Activated CD8-positive, alpha-beta T cell treated with anti-CD3 and anti-CD28 coated beads, Interleukin-2, amount 10 ng/mL, durations not matched to agents 7 days and 5 days (primary cell): ENCODE results near the gene SHF. TPM values are rescaled to one million over a fixed set of nuclear protein-coding genes. Genes with fewer than 3 reads are reported as not detected.
A peak's percentile ranks its signal among the peaks of the same experiment; 100 is the strongest.

Source experiments
- ATAC-seq: fragments of 150-1000 bp; cut with Tn5 transposase; one replicate; pipeline ENCODE4 v1.10.0; 2021; ENCODE audit warnings: moderate library complexity
- CTCF ChIA-PET: fragments of 350-600 bp; sonication (Branson Sonifier 250); formaldehyde crosslinking; loops from one replicate; lab custom pipeline; 2021; ENCODE audit warnings: antibody characterized with exemption; lab: Charles Lee
- POLR2A ChIA-PET: fragments of 350-600 bp; sonication (Branson Sonifier 250); formaldehyde crosslinking; loops from one replicate; lab custom pipeline; 2021; ENCODE audit warnings: antibody characterized with exemption; lab: Charles Lee
- DNase-seq: peaks from one replicate; pipeline ENCODE4 v3.0.0-alpha.2; 2020
- H3K27ac Mint-ChIP-seq: one replicate; pipeline ENCODE4 v1.8.0; 2021; ENCODE audit warnings: mild to moderate bottlenecking, mixed read lengths
- H3K27me3 Mint-ChIP-seq: one replicate; pipeline ENCODE4 v1.8.0; 2021; ENCODE audit warnings: low read depth, mixed read lengths
- H3K36me3 Mint-ChIP-seq: one replicate; pipeline ENCODE4 v1.8.0; 2021; ENCODE audit warnings: low read depth, mixed read lengths
- H3K4me1 Mint-ChIP-seq: one replicate; pipeline ENCODE4 v1.8.0; 2021; ENCODE audit warnings: low read depth, mixed read lengths
- H3K4me3 Mint-ChIP-seq: one replicate; pipeline ENCODE4 v1.8.0; 2021; ENCODE audit warnings: mild to moderate bottlenecking, mixed read lengths
- H3K9me3 Mint-ChIP-seq: one replicate; pipeline ENCODE4 v1.8.0; 2022; ENCODE audit warnings: mixed read lengths; ENCODE audit not compliant: insufficient read depth
- total RNA-seq, 2 experiments: library from RNA; stranded (reverse); gene quantifications; one replicate each; pipeline ENCODE4 v1.2.3, GENCODE V29; 2021

Gene SHF
- total RNA-seq, 2 experiments from 2014 or later, result 0.57 to 1.3 TPM

DNA sequence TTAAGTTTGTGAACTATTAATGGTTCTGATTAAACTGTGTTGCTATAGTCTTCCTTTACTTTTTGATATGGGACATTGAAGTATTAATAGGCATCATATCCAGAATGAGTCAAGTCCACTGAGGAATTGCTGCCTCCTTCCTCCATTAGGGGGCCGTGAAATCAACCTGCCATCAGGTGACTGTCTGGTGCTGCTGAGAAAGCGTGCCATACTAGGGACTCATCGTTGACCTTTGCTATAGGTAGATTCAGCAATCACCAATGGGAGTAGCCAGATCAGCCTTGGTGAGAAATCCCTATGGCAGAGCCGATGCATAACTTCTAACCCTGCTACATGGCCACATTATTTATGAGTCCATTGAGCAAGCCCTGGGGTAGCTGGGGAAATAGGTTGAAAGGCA is 34.2 kb upstream of the SHF start:
- Mint-ChIP-seq H3K4me3 (no peak overlapping the region), H3K27ac (no peak overlapping the region), H3K9me3 (no peaks in the 10 kb centered on the region), H3K27me3 (peaks cover 27% of the 10 kb centered on the region), H3K4me1 (no peaks in the 10 kb centered on the region), H3K36me3 (no peaks in the 10 kb centered on the region)
- POLR2A ChIA-PET, result no interaction called here
- no peak for ATAC-seq
- CTCF ChIA-PET, result interaction anchor here (2.4 kb wide), 1 partner anchor 17 kb away, joined by 7 read pairs; no protein-coding TSS in a partner anchor
- no peak for DNase-seq

DNA sequence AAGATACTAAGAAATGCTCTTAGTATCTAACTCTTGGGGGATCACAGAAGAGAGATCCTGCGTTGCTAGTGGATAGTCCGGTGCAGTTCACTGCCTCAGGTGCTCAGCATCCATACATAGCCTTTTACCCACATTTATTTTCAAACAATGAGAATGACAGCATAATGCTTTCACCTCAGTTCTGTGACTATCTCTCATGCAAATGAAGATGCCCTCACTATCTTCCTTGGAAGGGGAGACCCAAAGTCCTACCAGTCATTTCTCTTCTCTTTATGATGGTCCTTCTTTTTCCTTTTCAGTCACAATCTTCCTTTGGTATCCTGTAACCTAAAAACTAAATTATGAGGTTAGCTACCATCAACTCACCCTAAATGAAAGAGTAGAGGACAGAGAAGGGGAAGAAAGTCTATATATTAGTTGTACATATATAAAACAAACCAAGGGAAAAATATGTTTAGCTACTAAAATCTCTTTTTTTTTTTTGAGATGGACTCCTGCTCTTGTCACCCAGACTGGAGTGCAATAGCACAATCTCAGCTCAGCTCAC is 33.4 kb upstream of the SHF start:
- Mint-ChIP-seq H3K4me3 (no peak overlapping the region), H3K27ac (no peak overlapping the region), H3K9me3 (no peaks in the 10 kb centered on the region), H3K4me1 (no peaks in the 10 kb centered on the region), H3K27me3 (peaks cover 27% of the 10 kb centered on the region), H3K36me3 (no peaks in the 10 kb centered on the region)
- CTCF ChIA-PET, result interaction anchor here (0.9 to 2.4 kb wide), 2 partner anchors 16 to 17 kb away, joined by 3 to 7 read pairs; no protein-coding TSS in a partner anchor
- ATAC-seq, result no peak
- no peak for DNase-seq
- POLR2A ChIA-PET, result no interaction called here

DNA sequence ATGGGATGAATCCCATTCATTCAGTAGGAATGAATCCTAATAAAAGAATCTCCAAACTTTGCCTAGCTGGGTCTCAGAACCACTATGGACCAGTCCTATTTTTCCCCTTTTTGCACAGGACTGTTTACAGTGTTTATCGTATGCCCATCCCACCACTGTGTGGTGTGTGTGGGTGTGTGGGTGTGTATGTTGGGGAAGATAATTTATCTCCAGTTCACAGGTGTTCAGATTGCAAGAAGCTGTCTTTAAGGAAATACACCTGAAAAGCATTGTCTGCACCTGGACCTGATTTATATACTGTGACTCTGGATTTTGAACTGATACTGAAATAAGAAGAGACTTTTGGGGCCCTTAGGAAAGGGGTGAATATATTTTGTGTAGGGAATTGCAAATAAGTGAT is 24.7 kb upstream of the SHF start:
- Mint-ChIP-seq H3K4me3 (no peak overlapping the region), H3K9me3 (no peaks in the 10 kb centered on the region), H3K27me3 (peaks cover 13% of the 10 kb centered on the region), H3K36me3 (no peaks in the 10 kb centered on the region), H3K27ac (no peak overlapping the region), H3K4me1 (no peaks in the 10 kb centered on the region)
- ChIA-PET POLR2A (interaction anchor here (0.6 kb wide), 1 partner anchor 21 kb away, joined by 4 read pairs; no protein-coding TSS in a partner anchor), CTCF (interaction anchor here (0.7 to 13.7 kb wide), 6 partner anchors 8 to 404 kb away, joined by 3 to 191 read pairs (median 4); no protein-coding TSS in a partner anchor)
- no peak for DNase-seq
- no peak for ATAC-seq

DNA sequence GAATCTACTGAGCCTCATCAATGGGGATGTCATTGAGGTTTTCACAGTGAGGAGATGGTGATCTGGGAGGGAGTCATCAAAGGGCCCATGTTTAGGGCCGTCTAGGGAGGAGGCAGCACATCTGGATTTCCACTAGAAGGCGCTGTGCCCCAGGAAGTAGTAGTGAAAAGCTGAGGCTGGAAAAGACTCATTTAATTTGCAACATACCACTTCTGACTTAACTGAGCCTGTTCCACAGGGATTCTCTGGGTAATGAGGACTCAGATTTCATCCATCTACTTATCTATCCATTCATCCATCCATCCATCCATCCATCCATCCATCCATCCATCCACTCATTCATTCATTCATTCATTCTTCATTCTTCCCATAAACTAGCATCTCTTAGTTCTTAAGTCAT is 17.4 kb upstream of the SHF start:
- H3K36me3 Mint-ChIP-seq, result no peaks in the 10 kb centered on the region
- peaks cover 6% of the 10 kb centered on the region for H3K27me3 Mint-ChIP-seq
- CTCF ChIA-PET, result interaction anchor here (0.5 to 13.7 kb wide), 35 partner anchors 10 to 915 kb away, joined by 3 to 191 read pairs (median 4); partner anchors contain the start of genes GATM and SHF
- POLR2A ChIA-PET, result interaction anchor here (1.2 to 2.2 kb wide), 4 partner anchors 17 to 197 kb away, joined by 3 to 11 read pairs (median 8); partner anchors contain the start of gene SHF
- H3K9me3 Mint-ChIP-seq, result no peaks in the 10 kb centered on the region
- ATAC-seq (peak; percentile 28), DNase-seq (peak; percentile 78)
- H3K4me3 Mint-ChIP-seq, result no peak overlapping the region
- H3K4me1 Mint-ChIP-seq, result peaks cover 5% of the 10 kb centered on the region
- no peak overlapping the region for H3K27ac Mint-ChIP-seq

DNA sequence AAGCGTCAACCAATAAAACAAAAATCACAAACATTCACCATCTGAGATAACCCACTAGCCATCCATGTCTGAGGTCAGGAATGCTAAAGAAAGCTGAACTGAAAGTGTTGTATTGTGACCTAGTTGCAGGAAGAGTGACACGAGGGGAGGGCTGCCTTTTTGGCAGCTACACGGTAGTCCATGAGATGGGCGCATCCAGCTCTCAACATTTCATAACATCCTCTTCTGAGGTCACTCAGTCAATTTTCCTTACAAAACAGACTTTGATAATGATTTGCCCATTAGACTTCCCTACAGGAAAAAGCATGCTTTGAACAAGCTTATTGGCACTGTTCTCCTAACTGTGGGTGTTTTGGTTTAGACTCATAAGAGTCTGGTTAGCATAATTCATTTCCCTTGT is 15.4 kb upstream of the SHF start:
- POLR2A ChIA-PET, result interaction anchor here (0.9 kb wide), 1 partner anchor 199 kb away, joined by 4 read pairs; a partner anchor contains a TSS
- CTCF ChIA-PET, result interaction anchor here (0.8 to 13.7 kb wide), 10 partner anchors 13 to 411 kb away, joined by 3 to 191 read pairs (median 10); partner anchors contain the start of gene SHF
- Mint-ChIP-seq H3K27me3 (peaks cover 6% of the 10 kb centered on the region), H3K4me1 (peaks cover 13% of the 10 kb centered on the region), H3K4me3 (no peak overlapping the region), H3K36me3 (peaks cover 3% of the 10 kb centered on the region), H3K27ac (no peak overlapping the region), H3K9me3 (no peaks in the 10 kb centered on the region)
- ATAC-seq, result no peak
- no peak for DNase-seq

DNA sequence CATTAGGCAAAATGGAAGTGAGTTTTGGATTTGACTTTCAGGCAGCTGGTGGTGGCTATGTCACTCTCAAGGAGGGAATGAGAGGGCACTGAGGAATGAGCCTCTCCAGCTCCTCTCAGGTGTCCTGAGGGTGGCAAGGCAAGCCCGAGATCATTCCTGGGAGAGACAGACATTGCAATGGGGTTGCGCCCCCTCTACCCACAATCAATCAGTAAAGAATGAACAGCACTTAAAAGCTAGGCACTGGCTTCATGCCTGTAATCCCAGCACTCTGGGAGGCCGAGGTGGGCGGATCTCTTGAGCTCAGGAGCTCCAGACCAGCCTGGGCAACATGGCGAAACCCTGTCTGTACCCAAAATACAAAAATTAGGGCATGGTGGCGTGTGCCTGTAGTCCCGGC is 14.1 kb upstream of the SHF start:
- no peak overlapping the region for H3K4me3 Mint-ChIP-seq
- DNase-seq (no peak), ATAC-seq (no peak)
- H3K27ac Mint-ChIP-seq, result no peak overlapping the region
- peaks cover 3% of the 10 kb centered on the region for H3K36me3 Mint-ChIP-seq
- POLR2A ChIA-PET, result interaction anchor here (2.9 to 4.9 kb wide), 2 partner anchors 17 to 35 kb away, joined by 10 to 33 read pairs; no protein-coding TSS in a partner anchor
- peaks cover 1% of the 10 kb centered on the region for H3K27me3 Mint-ChIP-seq
- H3K4me1 Mint-ChIP-seq, result peaks cover 19% of the 10 kb centered on the region
- H3K9me3 Mint-ChIP-seq, result no peaks in the 10 kb centered on the region
- CTCF ChIA-PET, result interaction anchor here (0.7 to 13.7 kb wide), 6 partner anchors 23 to 256 kb away, joined by 3 to 191 read pairs (median 10); a partner anchor contains a TSS

DNA sequence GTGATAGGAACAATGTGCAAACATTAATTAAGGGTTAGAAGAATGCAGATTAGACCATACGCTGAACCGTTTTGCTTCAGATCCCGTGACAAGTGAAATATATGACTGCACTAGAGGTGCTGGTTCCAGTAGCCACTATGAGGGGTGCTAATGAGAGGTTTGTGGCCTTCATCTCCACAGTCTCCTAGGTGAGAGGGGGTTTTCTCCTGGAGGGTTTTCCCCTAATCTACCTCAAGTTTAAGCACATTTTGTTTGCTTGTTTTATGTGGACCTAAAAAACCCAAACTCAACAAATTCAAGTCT is 13.7 kb upstream of the SHF start:
- Mint-ChIP-seq H3K4me3 (no peak overlapping the region), H3K27me3 (peaks cover 1% of the 10 kb centered on the region), H3K36me3 (peaks cover 3% of the 10 kb centered on the region), H3K4me1 (peaks cover 19% of the 10 kb centered on the region), H3K9me3 (no peaks in the 10 kb centered on the region), H3K27ac (no peak overlapping the region)
- no peak for DNase-seq
- ATAC-seq, result no peak
- POLR2A ChIA-PET, result interaction anchor here (0.7 to 4.9 kb wide), 10 partner anchors 9 to 385 kb away, joined by 3 to 33 read pairs (median 5); partner anchors contain the start of genes BLOC1S6 and SHF
- CTCF ChIA-PET, result interaction anchor here (0.9 to 13.7 kb wide), 9 partner anchors 12 to 256 kb away, joined by 3 to 191 read pairs (median 6); a partner anchor contains a TSS

DNA sequence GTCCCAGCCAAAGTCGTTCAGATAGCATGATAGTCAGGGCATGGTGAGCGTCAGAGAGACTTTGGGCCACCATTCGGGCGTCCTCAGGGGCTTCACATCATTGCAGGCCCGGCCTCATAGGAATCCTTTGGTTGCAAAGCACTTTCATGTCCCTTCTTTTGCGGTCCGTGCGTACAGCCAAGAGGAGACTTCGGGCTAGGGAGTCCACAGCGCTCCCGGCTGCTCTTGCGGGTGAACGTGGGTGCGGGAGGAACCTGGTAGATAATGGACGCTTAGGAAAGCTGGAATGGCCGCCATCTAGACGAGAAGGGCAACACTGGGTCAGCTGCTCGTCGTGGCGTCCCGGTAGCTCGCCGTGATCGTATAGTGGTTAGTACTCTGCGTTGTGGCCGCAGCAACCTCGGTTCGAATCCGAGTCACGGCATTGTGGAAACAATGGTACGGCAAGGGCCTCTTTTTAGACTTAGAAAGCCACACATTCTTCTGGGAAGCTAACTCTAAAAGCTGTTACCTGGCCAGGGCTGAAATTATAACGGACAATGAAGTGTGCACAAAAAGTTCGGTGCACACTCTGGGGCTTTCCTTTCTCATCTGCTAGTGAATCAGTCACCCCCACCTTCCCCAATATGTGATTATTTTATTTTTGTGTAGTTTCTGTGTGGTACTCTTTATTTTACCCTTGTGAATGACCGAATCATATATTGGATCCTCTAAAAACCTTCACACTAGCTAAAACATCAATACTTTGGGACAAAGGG is 13.2 kb upstream of the SHF start:
- Mint-ChIP-seq H3K27ac (no peak overlapping the region), H3K27me3 (peaks cover 1% of the 10 kb centered on the region), H3K4me1 (peaks cover 19% of the 10 kb centered on the region), H3K9me3 (no peaks in the 10 kb centered on the region), H3K36me3 (peaks cover 3% of the 10 kb centered on the region), H3K4me3 (no peak overlapping the region)
- ATAC-seq, result peak; percentile 8
- ChIA-PET POLR2A (interaction anchor here (0.6 to 4.9 kb wide), 16 partner anchors 9 to 584 kb away, joined by 3 to 33 read pairs (median 4); partner anchors contain the start of genes BLOC1S6 and SHF), CTCF (interaction anchor here (0.9 to 13.7 kb wide), 12 partner anchors 11 to 434 kb away, joined by 3 to 191 read pairs (median 4); partner anchors contain the start of gene SQOR)
- peak; percentile 83 for DNase-seq

DNA sequence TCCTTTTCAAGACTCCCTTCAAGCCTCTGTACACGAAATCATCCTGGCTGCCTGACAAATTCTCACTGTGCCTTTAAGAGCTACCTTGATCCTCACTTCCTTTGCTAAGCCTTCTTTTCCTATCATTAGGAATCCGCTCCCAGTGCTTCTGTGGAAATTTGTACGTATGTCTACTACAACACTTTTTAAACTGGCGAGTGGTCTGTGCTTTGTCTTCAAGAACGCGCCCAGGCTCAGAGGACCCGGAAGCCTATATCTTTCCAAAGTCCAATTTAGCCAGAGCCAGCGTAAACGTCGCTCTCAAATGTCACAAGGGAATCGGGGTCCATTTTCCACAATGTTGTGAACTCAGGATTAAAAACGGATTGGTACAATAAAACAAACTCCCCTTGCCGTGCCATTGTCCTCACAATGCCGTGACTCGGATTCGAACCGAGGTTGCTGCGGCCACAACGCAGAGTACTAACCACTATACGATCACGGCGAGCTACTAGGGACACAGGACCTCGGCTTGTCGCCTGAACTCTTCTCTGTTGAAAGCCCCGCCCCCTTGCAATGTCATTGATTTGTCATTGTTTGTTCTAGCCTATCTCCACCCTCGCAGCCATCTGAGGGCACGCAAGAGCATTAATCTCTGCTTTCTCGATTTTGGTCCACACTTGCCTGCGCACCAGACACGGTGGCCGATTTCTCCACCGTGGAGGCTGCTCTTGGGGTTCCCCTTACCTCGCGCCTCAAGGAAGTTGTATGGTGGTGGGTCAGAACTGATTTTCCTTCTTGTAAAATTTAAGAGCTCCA is 12.4 kb upstream of the SHF start:
- peaks cover 3% of the 10 kb centered on the region for H3K36me3 Mint-ChIP-seq
- DNase-seq, result peak; percentile 98

DNA sequence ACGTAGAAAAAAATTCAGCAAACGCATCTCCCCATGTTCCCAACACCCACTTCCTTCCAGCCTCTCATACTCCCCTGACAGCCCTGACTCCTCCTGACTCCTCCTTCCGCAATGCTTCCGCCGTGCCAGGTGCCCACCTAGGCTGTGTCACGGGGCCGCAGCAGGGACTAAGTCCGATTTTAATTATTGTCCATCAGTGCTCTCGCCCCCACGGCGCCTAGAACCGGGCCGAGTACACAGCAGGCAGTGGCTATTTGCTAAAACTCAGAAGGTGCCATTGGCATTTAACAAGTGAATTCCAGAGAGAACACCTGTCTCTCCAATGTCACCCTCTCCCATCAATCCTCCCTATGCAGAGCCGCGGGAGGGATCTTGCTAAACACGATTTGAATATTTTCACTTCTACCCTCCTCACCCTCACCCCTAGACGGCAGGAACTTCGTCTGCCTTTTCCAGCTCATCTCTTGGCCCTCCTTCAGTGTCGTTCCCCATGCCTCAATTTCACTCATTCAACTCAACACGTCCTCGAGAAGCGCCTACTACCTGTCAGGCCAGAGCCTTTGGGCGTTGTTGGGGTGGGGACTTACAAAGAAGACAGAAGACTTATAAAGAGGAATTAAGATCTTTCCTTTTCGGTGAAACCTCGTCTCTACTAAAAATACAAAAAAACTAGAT is 11.5 kb upstream of the SHF start:
- no peaks in the 10 kb centered on the region for H3K9me3 Mint-ChIP-seq
- no peak overlapping the region for H3K27ac Mint-ChIP-seq
- peak; percentile 59 for DNase-seq
- CTCF ChIA-PET, result interaction anchor here (1.1 to 13.7 kb wide), 8 partner anchors 9 to 201 kb away, joined by 3 to 191 read pairs (median 4); a partner anchor contains a TSS
- H3K4me1 Mint-ChIP-seq, result peaks cover 14% of the 10 kb centered on the region
- H3K27me3 Mint-ChIP-seq, result peaks cover 3% of the 10 kb centered on the region
- no peak overlapping the region for H3K4me3 Mint-ChIP-seq
- peaks cover 3% of the 10 kb centered on the region for H3K36me3 Mint-ChIP-seq
- POLR2A ChIA-PET, result interaction anchor here (1.2 to 4.9 kb wide), 10 partner anchors 9 to 912 kb away, joined by 3 to 33 read pairs (median 9); partner anchors contain the start of genes BLOC1S6 and SHF
- no peak for ATAC-seq

More for the DNA sequence above, 12.4 kb upstream of the SHF start:
- Mint-ChIP-seq H3K27ac (no peak overlapping the region), H3K4me3 (no peak overlapping the region), H3K4me1 (peaks cover 19% of the 10 kb centered on the region), H3K9me3 (no peaks in the 10 kb centered on the region), H3K27me3 (peaks cover 3% of the 10 kb centered on the region)
- ChIA-PET CTCF (interaction anchor here (0.9 to 13.7 kb wide), 15 partner anchors 10 to 435 kb away, joined by 3 to 191 read pairs (median 3); partner anchors contain the start of gene SQOR), POLR2A (interaction anchor here (0.6 to 4.9 kb wide), 17 partner anchors 10 to 610 kb away, joined by 3 to 33 read pairs (median 6); partner anchors contain the start of genes BLOC1S6 and SHF)
- peak; percentile 66 for ATAC-seq
